ENCODE results near the gene STXBP1. TPM values are rescaled to one million over a fixed set of nuclear protein-coding genes. Genes with fewer than 3 reads are reported as not detected.

STXBP1 gene
- total and polyA plus RNA-seq, 7 donors = 3.7 to 97.2 (median 32.3) TPM

DNA sequence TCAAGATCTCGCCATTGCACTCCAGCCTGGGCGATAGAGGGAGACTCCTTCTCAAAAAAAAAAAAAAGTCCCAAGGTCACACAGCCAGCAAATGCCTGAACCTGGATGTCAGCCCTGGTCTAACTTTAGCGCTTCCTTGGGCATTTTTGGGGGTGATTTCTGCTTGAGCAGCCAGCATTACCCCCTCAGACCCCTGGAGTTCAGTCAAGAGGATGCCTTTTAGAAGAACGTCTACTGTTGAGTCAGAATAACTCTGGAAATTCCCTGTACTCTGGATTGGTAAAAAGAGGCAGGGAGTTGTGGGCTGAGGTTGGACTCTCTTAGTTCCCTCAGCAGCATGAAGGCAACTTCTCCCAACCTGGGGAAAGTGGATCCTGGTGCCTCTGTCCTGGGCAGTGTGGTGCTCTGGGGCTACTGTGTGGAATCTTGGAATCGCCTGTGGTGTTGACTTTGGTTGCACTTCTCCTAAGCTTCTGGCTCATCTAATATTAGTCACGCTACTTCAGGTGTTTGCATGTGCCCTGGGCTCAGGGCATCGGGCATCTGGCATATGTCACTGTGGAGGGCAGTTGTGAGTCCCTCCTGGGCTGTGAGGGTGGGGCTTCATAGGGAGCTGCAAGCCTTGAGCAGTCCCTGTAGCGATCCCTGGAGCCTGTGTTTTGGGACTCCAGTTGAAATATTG is 32.2 kb downstream of the STXBP1 start:
- DNase-seq = no peak
- TF ChIP-seq POLR2A (IDR thresholded peaks at IDR 0.05) (no peak), EP300 (IDR thresholded peaks at IDR 0.05) (no peak)
- no peak overlapping the region for H3K27ac ChIP-seq
- H3K27me3 ChIP-seq = no peaks in the 10 kb centered on the region
- intact Hi-C loops (cut with DNase I) = no loop called here
- H3K4me1 ChIP-seq = peaks cover 0 to 11% (median 10%) of the 10 kb centered on the region in 4 donors
- no peak overlapping the region for H3K4me3 ChIP-seq
- no peaks in the 10 kb centered on the region for H3K9me3 ChIP-seq
- 82 to 86% methylated on average over 8 of the region's 8 CpGs for WGBS, 2 donors
- H3K36me3 ChIP-seq = no peaks in the 10 kb centered on the region

DNA sequence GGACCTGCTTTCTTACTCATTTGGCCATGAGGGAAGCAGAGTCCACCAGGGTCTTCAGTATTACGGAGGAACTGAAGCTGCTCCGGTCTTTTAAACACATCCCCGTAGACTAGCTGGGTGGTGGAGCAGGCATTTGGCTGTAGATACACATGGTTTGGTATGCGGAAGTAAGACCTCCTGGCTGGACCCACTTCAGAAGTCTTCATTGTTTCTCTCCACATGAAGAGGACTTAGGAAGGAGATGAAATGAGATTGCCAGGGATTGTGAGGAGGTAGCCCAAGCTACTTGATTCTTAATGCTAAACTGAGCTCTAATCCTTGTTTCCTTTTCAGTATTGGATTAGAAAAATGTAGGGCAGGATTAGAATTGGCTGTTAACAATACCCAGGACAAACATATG is 32.9 kb downstream of the STXBP1 start:
- Histone ChIP-seq H3K4me1 (peaks cover 0 to 11% (median 10%) of the 10 kb centered on the region in 4 donors), H3K27me3 (no peaks in the 10 kb centered on the region), H3K9me3 (no peaks in the 10 kb centered on the region), H3K27ac (no peak overlapping the region), H3K36me3 (no peaks in the 10 kb centered on the region), H3K4me3 (no peak overlapping the region)
- intact Hi-C loops (cut with DNase I) = no loop called here
- no peak for DNase-seq
- TF ChIP-seq POLR2A (IDR thresholded peaks at IDR 0.05) (no peak), EP300 (IDR thresholded peaks at IDR 0.05) (no peak), POLR2AphosphoS5 (IDR thresholded peaks at IDR 0.05) (no peak)
- TF ChIP-seq, protein P1, sequence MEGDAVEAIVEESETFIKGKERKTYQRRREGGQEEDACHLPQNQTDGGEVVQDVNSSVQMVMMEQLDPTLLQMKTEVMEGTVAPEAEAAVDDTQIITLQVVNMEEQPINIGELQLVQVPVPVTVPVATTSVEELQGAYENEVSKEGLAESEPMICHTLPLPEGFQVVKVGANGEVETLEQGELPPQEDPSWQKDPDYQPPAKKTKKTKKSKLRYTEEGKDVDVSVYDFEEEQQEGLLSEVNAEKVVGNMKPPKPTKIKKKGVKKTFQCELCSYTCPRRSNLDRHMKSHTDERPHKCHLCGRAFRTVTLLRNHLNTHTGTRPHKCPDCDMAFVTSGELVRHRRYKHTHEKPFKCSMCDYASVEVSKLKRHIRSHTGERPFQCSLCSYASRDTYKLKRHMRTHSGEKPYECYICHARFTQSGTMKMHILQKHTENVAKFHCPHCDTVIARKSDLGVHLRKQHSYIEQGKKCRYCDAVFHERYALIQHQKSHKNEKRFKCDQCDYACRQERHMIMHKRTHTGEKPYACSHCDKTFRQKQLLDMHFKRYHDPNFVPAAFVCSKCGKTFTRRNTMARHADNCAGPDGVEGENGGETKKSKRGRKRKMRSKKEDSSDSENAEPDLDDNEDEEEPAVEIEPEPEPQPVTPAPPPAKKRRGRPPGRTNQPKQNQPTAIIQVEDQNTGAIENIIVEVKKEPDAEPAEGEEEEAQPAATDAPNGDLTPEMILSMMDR (IDR thresholded peaks at IDR 0.05) = no peak
- 84 to 85% methylated on average over 4 of the region's 4 CpGs for WGBS, 2 donors

DNA sequence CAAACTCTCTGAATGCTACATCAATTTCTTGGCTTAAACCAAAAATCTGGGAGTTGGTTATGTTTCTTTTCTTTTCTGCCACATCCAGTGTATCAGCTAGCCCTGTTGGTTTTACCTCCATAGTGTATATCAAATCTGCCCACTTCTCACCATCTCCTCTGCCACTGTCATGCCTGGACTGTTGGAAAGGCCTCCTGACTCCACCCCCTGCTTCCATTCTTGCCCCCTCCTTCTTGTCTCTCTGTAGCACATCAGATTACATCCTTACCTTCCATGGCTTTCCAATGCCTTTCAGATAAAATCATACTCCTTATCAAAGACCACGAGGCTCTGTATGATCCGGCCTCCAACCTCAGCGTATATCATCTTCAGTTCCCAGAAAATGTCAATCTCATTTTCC is 35.4 kb downstream of the STXBP1 start:
- Histone ChIP-seq H3K36me3 (peaks cover 0 to 5% (median 2%) of the 10 kb centered on the region in 4 donors), H3K27me3 (no peaks in the 10 kb centered on the region), H3K9me3 (no peaks in the 10 kb centered on the region), H3K4me3 (no peak overlapping the region), H3K4me1 (peaks cover 0 to 11% (median 10%) of the 10 kb centered on the region in 4 donors), H3K27ac (no peak overlapping the region)
- 89 to 94% methylated on average over 3 of the region's 3 CpGs for WGBS, 2 donors
- no peak for DNase-seq
- intact Hi-C loops (cut with DNase I) = no loop called here
- TF ChIP-seq, protein P1 (IDR thresholded peaks at IDR 0.05) = no peak
- TF ChIP-seq EP300 (IDR thresholded peaks at IDR 0.05) = no peak
- no peak for TF ChIP-seq POLR2A (IDR thresholded peaks at IDR 0.05)
- TF ChIP-seq POLR2AphosphoS5 (IDR thresholded peaks at IDR 0.05) = no peak

- intact Hi-C loops (cut with DNase I) = no loop called here
- H3K27ac ChIP-seq = no peak overlapping the region
- no peaks in the 10 kb centered on the region for H3K9me3 ChIP-seq
- DNase-seq = no peak
- TF ChIP-seq POLR2AphosphoS5 (IDR thresholded peaks at IDR 0.05) (no peak), EP300 (IDR thresholded peaks at IDR 0.05) (no peak), POLR2A (IDR thresholded peaks at IDR 0.05) (no peak)
- TF ChIP-seq, protein P1 (IDR thresholded peaks at IDR 0.05) = no peak
- no peak overlapping the region for H3K4me3 ChIP-seq
- no peaks in the 10 kb centered on the region for H3K27me3 ChIP-seq
- H3K36me3 ChIP-seq = peaks cover 0 to 31% (median 7%) of the 10 kb centered on the region in 4 donors
- 90 to 91% methylated on average over 3 of the region's 3 CpGs for WGBS, 2 donors
- H3K4me1 ChIP-seq = no peaks in the 10 kb centered on the region
These were observed 38.4 kb downstream of the STXBP1 start for GRCh38 chr9:127650518-127650917.

DNA sequence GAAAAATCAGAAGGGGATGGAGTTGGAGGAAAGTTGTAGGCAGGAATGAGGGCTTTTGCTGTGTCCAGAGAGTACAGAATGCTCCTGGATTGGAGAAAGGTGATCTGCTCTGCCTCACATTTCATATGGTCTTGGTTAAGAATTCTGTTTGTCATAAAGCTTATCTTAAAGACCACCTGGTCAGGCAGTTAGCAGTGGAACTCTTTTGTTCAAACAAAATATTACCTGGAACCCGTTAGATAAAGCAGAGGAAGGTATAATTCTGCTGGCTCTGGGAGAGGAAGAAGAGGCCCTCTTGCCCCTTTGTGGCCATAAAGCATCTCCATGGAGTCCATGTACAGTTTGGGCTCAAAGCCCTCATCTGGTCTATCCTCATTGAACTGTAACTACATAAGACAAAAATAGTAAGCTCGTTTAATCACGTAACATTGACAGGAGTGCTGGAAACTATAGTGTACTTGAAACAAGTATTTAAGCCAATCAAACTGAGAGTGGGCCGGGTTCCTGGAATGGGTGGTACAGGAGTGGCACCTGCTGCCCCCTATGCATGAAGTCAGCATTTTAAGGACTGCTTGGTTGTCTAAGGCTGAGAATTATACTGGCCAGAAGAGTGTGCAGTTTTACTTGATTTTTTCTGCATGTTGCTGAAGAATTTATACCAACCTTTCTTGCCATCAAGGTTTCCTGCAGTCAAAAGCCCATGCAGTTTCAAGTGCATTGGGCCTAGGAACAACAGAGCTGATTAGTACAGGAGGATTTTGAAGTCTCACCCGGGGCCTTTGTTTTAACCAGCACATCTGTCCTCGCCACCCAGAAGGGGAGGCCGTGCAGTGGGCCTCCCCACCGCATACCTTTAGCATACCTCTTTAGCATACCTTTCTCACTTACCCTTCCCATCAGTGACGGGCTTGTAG is 39.9 kb downstream of the STXBP1 start:
- no peak overlapping the region for H3K27ac ChIP-seq
- 74 to 79% methylated on average over 9 of the region's 9 CpGs for WGBS, 2 donors
- H3K36me3 ChIP-seq = peaks cover 0 to 31% (median 7%) of the 10 kb centered on the region in 4 donors
- no peaks in the 10 kb centered on the region for H3K9me3 ChIP-seq
- TF ChIP-seq POLR2A (IDR thresholded peaks at IDR 0.05) (no peak), EP300 (IDR thresholded peaks at IDR 0.05) (no peak), POLR2AphosphoS5 (IDR thresholded peaks at IDR 0.05) (no peak)
- TF ChIP-seq, protein P1 (IDR thresholded peaks at IDR 0.05) = no peak
- no peaks in the 10 kb centered on the region for H3K4me1 ChIP-seq
- H3K27me3 ChIP-seq = no peaks in the 10 kb centered on the region
- intact Hi-C loops (cut with DNase I) = no loop called here
- no peak overlapping the region for H3K4me3 ChIP-seq
- DNase-seq = no peak
